Ishikawa (cell line): ENCODE results near the gene ARID3A.

Experiments used
- CEBPB ChIP-seq: IDR thresholded peaks from 2 replicates; pipeline ENCODE4 v1.6.1; 2012
- CREB1 ChIP-seq: IDR thresholded peaks from 2 replicates; pipeline ENCODE4 v1.6.1; 2012; ENCODE audit warnings: low read depth
- EGR1 ChIP-seq: IDR thresholded peaks from 2 replicates; pipeline ENCODE4 v1.6.1; 2012
- EP300 ChIP-seq: IDR thresholded peaks from 2 replicates; pipeline ENCODE4 v1.6.1; 2012; ENCODE audit warnings: borderline replicate concordance
- FOXM1 ChIP-seq: IDR thresholded peaks from 2 replicates; pipeline ENCODE4 v1.6.1; 2012; ENCODE audit warnings: low read depth, borderline replicate concordance
- MAX ChIP-seq: IDR thresholded peaks from 2 replicates; pipeline ENCODE4 v1.6.1; 2012
- NFIC ChIP-seq: IDR thresholded peaks from 2 replicates; pipeline ENCODE4 v1.6.1; 2012
- RAD21 ChIP-seq: IDR thresholded peaks from 2 replicates; pipeline ENCODE4 v1.6.1; 2012; ENCODE audit warnings: low read depth
- REST ChIP-seq: IDR thresholded peaks from 2 replicates; pipeline ENCODE4 v1.6.1; 2012; ENCODE audit warnings: low read depth, mild to moderate bottlenecking
- TAF1 ChIP-seq: IDR thresholded peaks from 2 replicates; pipeline ENCODE4 v1.6.1; 2012; ENCODE audit warnings: low read depth, mild to moderate bottlenecking
- TCF12 ChIP-seq: IDR thresholded peaks from 2 replicates; pipeline ENCODE4 v1.6.1; 2012; ENCODE audit warnings: low read depth
- TEAD4 ChIP-seq: IDR thresholded peaks from 2 replicates; pipeline ENCODE4 v1.6.1; 2012
- USF1 ChIP-seq: IDR thresholded peaks from 2 replicates; pipeline ENCODE4 v1.6.1; 2012
- YY1 ChIP-seq: IDR thresholded peaks from 2 replicates; pipeline ENCODE4 v1.6.1; 2012; ENCODE audit warnings: low read depth
- ZBTB7A ChIP-seq: IDR thresholded peaks from 2 replicates; pipeline ENCODE4 v1.6.1; 2012; ENCODE audit warnings: low read depth

ARID3A gene

GRCh38 chr19:934197-934840, 8.5 kb downstream of the ARID3A start:
- TF ChIP-seq ZBTB7A (0 out of 2 replicates have a peak, but pooled peaks have one; percentile 27), CREB1 (no peak)

- TF ChIP-seq TEAD4 (peak; percentile 89), NFIC (peak; percentile 100), ZBTB7A (peak; percentile 58), FOXM1 (peak; percentile 88), REST (no peak), RAD21 (peak; percentile 23; the same call in 1 of the 2 replicates), USF1 (peak; percentile 80), TAF1 (no peak), MAX (peak; percentile 96), CEBPB (0 out of 2 replicates have a peak, but pooled peaks have one; percentile 19), EGR1 (peak; percentile 24; the same call in 1 of the 2 replicates), YY1 (no peak), TCF12 (peak; percentile 100), EP300 (peak; percentile 94), CREB1 (peak; percentile 47; the same call in 1 of the 2 replicates)
These were observed 9.1 kb downstream of the ARID3A start for GRCh38 chr19:934865-935479.

GRCh38 chr19:936175-936546, 10.3 kb downstream of the ARID3A start:
- TF ChIP-seq EP300 = no peak
- no peak for TF ChIP-seq RAD21
- TF ChIP-seq USF1 = no peak
- TF ChIP-seq ZBTB7A = no peak
- TF ChIP-seq NFIC = no peak

- TF ChIP-seq USF1 (no peak), NFIC (no peak), FOXM1 (no peak), ZBTB7A (no peak), CREB1 (no peak), YY1 (no peak), TEAD4 (no peak), EGR1 (no peak), RAD21 (no peak), TCF12 (no peak), CEBPB (no peak), TAF1 (no peak), EP300 (no peak)
These were observed 11.4 kb downstream of the ARID3A start for GRCh38 chr19:937259-937694.

- peak; percentile 35 for TF ChIP-seq USF1
- TF ChIP-seq MAX = no peak
These were observed 12.5 kb downstream of the ARID3A start for GRCh38 chr19:938233-938923.

- TF ChIP-seq FOXM1 = no peak
- no peak for TF ChIP-seq EP300
These were observed 13.6 kb downstream of the ARID3A start for GRCh38 chr19:939439-939838.

- TF ChIP-seq TAF1 (no peak), CEBPB (no peak), CREB1 (no peak), REST (no peak), NFIC (no peak), FOXM1 (no peak), EGR1 (no peak), RAD21 (no peak), USF1 (no peak), TEAD4 (no peak), YY1 (no peak), EP300 (no peak), TCF12 (no peak), ZBTB7A (no peak)
These were observed 14.1 kb downstream of the ARID3A start for GRCh38 chr19:939922-940321.
